HFF-Myc (cell line): ENCODE data around the gene ZNF320.
"Not testable (repeated sequence)": the region's sequence is repeated elsewhere in the genome, so short reads cannot be mapped to it uniquely, and the experiment has no call there.

Experiments used
- DNase-seq: peaks from one replicate; pipeline ENCODE4 v3.0.0-alpha.2; 2011; ENCODE audit warnings: low read depth; ENCODE audit errors: extremely low read depth
- H3K4me3 ChIP-seq: replicated peaks from 2 replicates; pipeline ENCODE4 v1.5.1; 2011; ENCODE audit warnings: low read depth, mild to moderate bottlenecking, control low read depth, low read length
- TF ChIP-seq, protein P1 (sequence below): IDR thresholded peaks from 2 replicates; pipeline ENCODE4 v1.5.1; 2012; ENCODE audit warnings: mild to moderate bottlenecking, low read depth, low read length, control low read depth; ENCODE audit errors: missing control alignments

The ZNF320 gene

DNA sequence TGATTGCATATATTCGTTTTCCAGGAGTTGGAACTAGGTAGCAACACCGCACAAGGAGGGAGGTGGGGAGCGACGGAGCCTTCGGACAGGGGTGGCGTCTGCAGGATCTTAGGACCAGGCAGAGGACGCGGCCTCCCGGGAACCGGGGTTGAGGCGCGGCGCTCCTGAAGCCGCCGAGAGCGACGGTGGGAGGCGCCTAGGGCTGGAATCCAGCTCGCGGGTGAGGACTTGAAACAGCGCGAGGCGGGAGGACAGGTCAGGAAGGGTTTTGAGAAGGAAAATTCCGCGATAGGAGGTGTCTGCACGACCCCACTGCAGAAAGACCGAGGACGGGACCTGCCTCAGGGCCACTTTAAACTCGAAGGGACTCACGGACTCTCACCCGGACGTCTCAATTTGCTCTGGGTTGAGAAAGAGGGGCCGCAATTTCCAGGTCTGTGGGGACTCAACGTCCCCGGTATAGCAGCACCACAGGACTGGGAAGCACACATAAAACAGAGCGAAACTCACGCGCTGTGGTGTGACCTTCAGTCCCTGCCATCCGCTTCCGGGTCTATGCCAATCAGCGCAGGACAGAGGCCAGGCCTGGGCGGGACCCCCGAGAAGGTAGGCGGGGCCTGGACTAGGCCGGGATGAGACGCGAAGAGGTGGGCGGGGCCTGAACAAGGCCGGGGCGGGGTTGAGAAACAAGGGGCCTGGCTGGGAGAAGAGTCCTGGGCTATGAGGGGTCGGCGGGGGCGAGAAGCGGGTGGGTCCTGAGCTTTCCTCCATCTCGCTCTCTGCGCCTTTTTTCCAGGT is at the start of gene ZNF320:
Gene ZNF320, minus strand, starts transcription at position 498 of the 798 bp plus-strand sequence. CDS start 7,380 bp downstream, outside the sequence.
- peak within 1 kb of the TSS; percentile 51 for H3K4me3 ChIP-seq
- DNase-seq: peak; percentile 24
- TF ChIP-seq, protein P1, sequence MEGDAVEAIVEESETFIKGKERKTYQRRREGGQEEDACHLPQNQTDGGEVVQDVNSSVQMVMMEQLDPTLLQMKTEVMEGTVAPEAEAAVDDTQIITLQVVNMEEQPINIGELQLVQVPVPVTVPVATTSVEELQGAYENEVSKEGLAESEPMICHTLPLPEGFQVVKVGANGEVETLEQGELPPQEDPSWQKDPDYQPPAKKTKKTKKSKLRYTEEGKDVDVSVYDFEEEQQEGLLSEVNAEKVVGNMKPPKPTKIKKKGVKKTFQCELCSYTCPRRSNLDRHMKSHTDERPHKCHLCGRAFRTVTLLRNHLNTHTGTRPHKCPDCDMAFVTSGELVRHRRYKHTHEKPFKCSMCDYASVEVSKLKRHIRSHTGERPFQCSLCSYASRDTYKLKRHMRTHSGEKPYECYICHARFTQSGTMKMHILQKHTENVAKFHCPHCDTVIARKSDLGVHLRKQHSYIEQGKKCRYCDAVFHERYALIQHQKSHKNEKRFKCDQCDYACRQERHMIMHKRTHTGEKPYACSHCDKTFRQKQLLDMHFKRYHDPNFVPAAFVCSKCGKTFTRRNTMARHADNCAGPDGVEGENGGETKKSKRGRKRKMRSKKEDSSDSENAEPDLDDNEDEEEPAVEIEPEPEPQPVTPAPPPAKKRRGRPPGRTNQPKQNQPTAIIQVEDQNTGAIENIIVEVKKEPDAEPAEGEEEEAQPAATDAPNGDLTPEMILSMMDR: no peak

DNA sequence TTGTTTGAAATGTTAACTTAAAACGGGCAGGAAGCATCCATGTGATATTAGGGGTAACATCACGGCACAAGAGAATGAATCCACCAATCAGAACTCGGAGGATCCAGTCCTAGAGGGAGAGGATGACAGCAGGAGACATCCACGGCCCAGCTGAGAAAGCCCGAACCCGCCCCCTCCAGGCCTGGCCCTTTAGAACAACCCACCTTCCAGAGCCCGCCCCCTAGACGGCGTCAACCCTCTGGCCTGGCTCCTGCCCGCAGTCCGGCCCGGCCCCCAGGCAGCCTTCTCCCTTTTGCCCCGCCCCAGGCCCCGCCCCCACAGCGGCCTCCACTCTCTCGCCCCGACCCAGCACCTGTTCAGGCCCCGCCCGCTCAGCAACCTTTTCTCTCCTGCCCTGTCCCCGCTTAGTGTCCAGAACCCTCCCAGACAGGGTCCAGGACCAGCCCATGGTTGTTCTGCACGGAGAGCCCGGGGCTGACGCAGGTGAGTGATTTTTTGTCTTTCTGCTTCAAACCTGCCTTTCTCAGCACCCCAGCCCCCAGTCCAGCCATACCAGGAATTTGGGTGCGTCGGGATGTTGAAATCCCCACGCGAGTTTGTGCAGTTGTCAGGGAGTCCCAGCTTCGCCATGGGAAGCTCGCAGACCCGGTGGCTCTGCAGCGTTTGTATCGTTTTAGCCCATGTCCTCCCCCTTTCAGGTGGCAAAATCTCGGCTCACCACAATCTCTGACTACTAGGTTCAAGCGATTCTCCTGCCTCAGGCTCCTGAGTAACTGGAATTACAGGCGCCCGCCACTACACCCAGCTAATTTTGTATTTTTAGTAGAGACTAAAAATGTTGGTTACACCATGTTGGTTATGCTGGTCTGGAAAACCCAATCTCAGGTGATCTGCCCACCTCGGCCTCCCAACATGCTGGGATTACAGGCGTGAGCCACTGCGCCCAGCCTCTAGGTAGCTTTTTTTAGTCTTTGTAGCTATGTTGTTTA is 49.2 kb upstream of the ZNF320 start:
- TF ChIP-seq, protein P1: no peak
- no peak overlapping the region for H3K4me3 ChIP-seq
- DNase-seq: no peak

DNA sequence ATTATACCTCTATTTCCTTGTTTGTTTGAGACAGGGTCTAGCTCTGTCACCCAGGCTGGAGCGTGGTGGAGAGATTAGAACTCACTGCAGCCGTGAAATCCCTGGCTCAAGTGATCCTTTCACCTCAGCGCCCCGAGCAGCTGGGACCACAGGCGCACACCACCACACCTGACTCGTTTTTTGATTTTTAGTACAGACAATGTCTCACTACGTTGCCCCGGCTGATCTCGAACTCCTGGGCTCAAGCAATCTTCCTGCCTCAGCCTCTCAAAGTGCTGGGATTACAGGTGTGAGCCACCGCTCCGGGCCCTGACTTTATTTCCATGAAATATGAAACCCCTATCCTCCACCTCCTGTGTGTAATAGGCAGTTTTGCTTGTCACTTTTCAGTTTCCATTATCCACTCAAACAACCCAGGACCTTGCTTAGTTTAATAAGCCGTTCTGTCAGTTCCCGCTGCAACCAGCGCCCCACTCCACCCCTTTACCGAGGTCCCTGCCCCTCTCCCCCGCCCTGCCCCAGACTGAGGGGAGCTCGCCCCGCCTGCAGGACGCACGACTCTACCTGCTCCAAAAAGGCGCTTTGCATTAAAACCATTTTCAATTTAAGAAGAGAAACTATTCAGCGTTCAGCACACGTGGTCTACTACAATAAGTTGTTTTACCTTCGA is 48.4 kb upstream of the ZNF320 start:
- no peak for DNase-seq
- TF ChIP-seq, protein P1: no peak
- no peak overlapping the region for H3K4me3 ChIP-seq

DNA sequence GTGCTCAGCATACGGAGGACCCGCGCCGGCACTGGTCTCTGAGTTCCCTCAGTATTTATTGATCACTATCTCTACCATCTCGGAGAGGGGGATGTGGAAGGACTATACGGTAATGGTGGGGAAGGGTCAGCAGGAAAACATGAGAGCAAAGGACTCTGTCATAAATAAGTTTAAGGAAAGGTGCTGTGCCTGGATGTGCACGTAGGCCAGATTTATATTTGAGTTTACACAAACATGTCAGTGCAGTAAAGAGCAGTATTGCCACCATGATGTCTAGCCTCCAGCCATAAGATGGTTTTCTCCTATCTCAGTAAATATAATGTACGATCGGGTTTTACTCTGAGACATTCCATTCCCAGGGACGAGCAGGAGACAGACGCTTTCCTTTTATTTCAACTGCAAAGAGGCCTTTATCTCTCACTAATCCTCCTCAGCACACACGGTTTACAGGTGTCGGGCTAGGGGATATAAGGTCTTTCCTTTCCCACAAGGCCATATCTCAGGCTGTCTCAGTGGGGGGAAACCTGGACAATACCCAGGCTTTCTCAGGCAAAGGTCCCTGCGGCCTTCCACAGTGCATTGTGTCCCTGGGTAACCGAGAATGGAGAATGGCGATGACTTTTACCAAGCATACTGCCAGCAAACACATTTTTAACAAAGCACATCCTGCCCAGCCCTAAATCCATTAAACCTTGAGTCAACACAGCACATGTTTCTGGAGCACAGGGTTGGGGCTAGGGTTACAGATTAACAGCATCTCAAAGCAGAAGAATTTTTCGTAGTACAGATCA is 47.5 kb upstream of the ZNF320 start:
- not testable (repeated sequence) for DNase-seq

DNA sequence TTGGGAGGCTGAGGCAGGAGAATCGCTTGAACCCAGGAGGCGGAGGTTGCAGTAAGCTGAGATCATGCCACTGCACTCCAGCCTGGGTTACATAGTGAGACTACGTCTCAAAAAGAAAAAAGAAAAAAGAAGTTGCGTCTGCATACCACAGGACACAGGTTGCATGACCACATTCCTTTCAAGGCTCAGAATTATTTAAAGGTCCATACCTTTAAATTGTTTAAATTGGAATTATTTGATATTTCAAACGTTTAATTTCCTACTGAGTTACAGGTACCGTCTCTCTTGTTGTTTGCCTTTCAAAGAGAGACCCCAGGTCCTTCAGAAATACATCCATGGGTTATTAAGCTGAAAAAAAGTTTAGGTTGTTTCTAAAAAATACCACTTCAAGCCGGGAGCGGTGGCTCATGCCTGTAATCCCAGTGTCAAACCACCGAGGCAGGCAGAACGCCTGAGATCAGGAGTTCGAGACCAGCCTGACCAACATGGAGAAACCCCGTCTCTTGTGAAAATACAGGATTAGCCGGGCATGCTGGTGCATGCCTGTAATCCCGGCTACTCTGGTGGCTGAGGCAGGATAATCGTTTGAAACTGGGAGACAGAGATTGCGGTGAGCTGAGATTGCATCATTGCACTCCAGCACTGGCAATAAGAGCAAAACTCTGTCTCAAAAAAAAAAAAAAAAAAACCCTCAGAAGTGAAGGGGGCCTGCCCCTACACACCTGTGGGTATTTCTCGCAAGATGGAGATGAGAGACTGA is 46.6 kb upstream of the ZNF320 start:
- TF ChIP-seq, protein P1: no peak

More for the DNA sequence above, 47.5 kb upstream of the ZNF320 start:
- H3K4me3 ChIP-seq: not testable (repeated sequence)

DNA sequence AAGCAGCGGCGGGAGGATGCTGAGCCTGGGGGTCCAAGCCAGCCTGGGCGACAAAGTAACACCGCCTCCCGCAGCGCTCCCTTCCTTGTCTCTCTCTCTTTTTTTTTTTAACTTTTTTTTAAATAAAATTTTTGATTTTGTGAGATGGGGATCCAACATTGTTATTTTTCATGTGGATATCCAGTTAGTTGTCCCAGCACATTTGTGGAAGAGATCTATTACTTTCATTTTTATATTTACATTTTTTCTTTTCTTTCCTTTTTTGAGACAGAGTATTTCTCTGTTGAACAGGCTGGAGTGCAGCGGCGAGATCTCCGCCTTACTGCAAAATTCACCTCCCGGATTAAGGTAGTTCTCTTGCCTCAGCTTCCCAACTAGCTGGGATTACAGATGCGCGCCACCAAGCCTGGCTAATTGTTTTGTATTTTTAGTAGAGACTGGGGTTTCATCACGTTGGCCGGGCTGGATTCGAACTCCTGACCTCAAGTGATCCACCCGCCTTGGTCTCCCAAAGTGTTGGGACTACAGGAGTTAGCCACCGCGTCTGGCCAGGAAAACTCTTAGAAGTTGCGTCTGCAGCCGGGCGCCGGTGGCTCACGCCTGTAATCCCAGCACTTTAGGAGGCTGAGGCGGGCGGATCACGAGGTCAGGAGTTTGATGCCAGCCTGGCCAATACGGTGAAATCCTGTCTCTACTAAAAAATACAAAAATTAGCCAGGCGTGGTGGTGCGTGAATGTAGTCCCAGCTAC is 45.9 kb upstream of the ZNF320 start:
- H3K4me3 ChIP-seq: peak overlapping the region; percentile 54
- DNase-seq: no peak
- TF ChIP-seq, protein P1: no peak

More for the DNA sequence above, 46.6 kb upstream of the ZNF320 start:
- no peak for DNase-seq
- H3K4me3 ChIP-seq: no peak overlapping the region
